NCI-H82 treated with DMSO at 0.1 percent for 48 hours (cell line): ENCODE measurements around the gene MZB1.
"Not testable (repeated sequence)": the region's sequence is repeated elsewhere in the genome, so short reads cannot be mapped to it uniquely, and the experiment has no call there.

ENCODE experiments used
- DNase-seq: peaks from one replicate; lab custom pipeline; 2025; ENCODE audit not compliant: unreplicated experiment; lab: John Stamatoyannopoulos, UW

MZB1 gene

DNA sequence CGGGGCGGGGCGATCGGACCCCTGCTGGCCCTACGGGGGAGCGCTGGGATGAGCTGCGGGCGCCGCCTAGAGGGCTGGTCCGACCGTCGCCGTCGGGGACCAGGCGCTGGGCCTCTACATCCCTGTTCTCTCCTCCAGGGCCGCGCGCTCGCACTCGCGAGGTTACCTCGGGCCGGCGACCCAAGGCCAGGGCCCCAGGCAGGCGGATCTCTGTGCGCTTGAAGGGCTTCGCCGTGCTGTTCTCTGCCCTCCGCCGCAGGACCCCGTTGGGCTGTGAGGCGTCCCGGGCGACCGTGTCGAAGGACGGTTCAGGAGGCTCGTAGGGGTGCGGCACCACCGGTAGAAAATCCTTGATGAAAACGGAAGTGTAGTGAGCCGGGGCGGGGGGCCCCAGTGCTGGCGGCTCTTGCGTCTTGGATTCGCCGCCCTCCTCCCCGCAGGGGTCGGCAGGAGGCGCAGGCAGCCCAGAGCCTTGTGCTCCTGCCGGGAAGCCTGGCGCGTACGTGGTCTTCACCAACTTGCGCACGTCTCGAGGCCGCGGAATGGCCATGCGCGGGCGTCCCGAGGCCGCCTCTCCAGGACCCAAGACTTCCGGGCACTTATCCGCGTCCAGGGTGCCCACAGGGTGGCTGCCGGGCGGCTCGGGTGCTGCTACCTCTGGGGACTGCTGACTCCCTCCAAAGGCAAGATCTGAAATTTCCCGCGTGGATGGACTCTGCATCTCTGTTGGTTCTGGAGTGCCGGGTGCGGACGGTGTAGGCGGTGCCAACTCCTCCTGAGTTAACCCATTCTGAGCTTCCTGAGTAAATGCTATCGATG lies 3.2 kb upstream of the MZB1 start:
- DNase-seq: no peak

DNA sequence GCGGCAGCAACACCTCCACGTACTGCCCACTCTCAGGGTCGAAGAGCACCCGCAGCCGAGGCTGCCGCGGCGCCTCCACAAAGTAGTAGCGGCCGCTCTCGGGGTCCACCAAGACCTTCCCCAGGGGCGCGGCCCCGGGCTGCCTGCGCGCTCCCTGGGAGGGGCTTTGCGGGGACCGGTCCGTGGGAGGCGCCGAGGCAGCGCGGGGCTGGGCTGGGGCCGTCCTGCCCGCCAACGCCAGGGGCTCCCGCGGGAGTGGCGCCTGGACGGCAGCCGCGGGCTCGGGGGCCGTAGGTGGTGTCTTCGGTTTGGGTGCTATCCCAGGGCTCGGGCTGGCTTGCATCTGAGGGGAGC lies 2.6 kb upstream of the MZB1 start:
- DNase-seq: no peak

DNA sequence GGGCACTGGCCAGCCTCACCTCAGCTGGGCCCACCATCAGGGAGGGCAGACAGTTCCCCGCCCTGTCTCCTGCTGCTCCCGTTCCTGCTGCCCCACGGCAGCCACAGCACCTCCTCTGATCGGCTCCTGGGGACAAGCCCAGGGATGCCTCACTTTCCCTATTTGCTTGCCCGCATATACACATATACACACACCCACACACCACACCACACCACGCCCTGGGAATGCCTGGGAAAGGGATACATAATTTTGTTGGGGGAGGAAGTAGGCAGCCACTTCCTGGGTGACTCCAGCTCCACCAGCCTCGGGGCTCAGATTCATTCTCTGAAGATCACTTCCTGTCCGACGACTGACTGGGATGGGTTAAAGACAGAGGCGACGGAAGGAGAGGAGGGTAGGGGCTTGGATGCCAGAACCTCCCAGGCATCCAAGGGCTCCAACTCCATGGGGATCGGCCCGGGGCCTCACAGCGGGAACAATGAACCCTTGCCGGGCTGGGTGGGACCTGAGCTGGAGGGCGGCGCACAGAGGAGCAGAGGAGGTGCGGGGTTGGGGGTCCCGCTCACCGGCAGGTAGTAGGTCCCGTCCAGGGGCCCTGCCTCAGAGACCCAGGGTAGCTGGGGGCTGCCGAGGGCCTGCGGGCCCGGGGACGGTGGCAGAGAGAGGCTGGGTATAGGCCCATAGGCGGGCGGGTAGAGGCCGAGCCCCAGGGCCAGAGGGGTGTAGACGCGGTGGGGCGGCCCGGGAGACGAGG lies 2.0 kb upstream of the MZB1 start:
- no peak for DNase-seq

DNA sequence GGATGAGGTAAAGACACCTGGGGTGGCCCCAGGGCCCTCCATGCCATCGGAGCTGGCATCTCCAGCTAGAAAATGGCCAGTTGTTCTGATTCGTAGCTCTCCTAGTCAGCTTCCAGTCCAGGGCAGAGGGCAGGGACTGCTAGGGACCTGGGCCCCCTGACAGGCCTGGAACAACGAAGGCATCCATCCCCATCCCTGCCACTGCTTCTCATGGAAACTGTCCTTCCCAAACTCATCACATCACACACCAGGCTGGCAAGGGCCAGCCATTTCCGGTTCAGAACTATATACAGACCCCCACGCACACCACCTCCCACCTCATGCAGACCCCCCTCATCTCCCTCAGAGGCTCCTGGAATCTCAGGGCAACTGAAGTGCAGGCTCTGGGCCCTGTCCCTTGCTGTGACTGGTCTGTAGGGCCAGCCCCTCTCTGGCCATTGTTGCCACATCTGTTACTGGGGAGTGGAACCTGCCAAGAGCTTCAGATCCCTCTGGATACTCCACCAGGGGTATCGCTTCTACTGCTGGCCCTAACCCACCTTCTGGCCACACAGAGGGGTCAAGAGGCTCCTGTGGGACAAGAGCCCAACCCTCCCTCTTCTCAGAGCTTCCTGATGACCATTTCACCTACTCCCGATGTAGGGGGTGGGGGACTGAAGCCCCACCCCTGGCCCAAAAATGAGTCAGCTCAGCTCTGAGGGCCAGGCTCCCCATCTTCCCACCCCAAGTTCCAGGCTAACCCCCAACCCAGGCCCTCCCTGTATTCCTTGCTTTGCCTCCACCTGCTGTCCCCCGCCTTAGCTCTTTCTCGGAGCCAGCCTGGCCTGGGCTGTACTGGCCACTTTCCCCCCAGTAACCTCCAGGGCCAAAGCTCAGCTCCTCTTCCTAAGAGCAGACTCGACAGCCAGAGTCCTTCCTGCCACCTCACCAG lies 1.2 kb upstream of the MZB1 start:
- DNase-seq: no peak

DNA sequence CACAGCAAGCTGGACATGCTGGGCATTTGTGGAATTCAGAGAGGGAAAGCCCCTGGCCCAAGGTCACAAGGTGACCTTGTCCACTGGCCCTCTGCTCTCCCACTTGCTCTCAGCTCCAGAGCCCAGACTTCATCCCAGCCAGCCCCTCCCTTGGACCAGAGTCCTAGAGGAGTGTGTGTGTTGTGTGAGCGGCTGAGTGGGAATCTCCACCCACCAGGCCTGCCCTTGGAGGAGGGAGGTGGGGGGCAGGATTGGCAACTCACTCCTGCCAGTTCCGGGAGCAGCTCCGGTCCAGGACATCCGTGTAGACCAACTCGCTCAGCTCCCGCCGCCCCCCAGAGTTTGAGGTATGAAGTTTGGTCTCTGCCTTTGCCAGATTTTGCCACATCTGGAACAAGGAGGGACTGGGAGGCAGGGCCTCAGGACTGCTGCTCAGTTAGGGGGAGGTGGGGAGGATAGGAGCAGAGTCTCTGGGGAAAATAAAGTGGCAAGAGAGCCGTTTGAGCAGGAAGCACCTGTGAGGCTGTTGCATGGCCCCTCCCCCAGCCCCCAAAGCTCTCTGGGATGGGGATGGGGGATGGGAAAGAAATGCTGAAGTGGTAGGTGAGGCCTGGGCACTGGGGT lies 1.4 kb downstream of the MZB1 start:
- no peak for DNase-seq

DNA sequence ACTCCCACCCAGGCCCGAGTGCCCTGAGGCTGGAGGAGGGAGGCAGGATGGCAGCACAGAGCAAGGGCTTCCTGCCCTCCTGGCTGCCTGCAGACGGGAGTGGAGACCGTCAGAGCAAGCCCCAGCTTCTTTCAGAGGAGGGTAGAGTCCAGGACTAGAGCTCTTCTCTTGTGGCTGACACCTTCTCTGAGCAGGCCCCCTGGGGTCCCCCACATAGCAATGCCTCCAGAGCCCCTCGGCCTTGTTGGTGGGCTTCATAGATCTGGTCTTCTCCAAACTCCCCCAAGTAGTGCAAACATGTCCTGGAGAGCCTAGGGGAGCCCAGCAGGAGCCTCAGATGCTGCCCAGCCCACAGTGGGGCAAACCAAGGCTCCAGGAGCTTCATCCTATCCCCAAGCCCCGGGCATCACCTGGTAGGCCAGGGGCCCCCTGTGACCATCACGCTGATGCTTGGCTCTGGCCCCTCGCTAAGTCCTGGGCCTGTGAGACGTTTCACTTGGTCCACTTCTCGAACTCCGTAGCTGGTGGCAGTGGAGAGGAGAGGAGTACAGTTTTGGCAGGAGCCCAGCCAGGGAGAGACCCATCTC lies 2.0 kb downstream of the MZB1 start:
- no peak for DNase-seq

DNA sequence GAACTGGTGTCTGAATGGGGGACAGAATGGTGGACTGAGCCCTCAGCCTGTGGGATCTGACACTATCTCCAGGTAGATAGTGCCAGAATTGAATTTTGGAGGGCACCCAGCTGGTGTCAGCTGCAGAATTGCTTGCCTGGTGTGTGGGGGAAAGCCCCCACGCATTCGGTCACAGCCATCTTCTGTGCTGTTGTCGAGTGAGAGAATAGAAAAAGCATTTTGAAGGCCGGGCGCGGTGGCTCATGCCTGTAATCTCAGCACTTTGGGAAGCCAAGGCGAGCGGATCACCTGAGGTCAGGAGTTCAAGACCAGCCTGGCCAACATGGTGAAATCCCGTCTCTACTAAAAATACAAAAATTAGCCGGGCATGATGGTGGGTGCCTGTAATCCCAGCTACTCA lies 2.8 kb downstream of the MZB1 start:
- DNase-seq: not testable (repeated sequence)

DNA sequence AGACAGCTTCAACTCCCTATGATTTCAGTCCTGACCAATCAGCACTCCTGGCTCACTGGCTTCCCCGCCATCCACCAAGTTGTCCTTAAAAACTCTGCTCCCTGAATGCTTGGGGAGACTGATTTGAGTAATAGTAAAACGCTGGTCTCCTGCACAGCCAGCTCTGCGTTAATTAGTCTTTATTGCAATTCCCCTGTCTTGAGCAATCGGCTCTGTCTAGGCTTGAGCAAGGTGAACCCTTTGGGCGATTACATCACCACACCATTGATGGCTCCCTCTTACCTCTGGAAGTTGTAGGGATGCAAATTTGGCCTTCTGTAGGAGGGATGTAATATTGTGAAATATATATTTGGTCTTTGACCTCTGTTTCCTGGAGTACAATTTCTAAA lies 3.7 kb downstream of the MZB1 start:
- DNase-seq: no peak

DNA sequence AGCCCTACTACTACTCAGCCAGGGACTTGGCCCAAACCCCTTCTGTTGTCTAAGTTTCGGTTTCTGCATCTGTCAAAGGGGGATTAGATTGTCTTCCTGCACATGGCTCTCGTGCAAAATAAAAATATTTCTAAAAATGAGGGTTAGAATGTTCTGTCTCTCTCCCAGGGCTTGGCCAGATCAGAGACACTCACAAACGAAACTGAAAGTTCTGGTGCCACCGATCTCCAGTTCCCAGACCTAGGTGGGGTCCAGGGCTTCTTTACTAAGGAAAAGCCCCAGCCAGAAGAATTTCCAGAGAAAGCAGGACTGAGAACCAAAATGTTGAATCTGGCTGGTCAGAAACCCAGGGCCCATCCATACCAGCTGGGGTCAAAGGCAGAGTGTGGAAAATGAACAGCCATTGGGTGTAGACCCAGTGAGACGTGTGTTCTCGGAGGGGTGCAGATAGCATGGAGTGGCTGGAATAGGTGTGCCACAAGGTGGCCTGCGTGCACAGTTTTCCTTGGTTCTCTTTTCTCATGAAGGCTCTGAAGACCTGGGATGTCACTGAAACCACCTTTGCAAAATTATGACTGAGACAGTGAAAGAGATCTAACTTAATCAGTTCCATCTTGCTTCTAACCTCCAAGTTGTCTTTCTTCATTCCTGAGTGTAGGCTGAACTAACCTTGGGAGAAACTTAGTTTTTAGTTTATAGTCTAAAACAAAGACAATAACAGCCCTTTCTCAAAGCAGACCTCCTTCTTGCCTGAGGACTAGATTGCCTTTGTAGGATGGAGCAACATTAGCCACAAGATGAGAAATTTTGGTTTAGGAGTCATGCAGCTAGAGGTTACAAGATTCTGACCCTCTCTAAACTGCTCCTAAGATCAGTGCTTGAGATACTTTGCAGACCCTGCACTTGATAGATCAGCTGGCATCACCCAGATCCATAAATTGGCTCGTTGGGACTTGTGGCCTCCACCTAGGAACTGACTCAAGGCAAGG lies 4.4 kb downstream of the MZB1 start:
- no peak for DNase-seq

DNA sequence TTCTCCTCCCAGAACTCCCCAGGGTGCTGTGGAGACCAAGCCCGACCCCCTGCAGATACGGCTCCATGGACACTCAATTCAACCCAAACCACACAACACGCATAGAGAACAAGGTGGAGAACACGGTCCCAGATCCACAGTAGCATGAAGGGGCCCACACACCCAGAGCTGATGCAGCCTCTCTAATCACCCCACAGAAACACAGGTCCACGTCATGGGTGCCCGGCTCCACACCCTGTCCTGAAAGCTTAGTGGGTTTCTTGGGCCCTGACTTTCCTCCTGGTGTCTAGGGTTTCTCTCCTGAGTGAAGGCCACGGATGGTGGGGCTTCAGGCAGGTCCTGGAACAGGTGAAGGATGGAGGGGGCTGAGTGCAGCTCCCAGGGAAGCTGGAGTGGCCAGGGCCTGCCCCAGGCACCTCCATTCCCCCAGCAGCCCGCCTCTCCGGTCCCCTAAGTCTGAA lies 5.1 kb downstream of the MZB1 start:
- no peak for DNase-seq

DNA sequence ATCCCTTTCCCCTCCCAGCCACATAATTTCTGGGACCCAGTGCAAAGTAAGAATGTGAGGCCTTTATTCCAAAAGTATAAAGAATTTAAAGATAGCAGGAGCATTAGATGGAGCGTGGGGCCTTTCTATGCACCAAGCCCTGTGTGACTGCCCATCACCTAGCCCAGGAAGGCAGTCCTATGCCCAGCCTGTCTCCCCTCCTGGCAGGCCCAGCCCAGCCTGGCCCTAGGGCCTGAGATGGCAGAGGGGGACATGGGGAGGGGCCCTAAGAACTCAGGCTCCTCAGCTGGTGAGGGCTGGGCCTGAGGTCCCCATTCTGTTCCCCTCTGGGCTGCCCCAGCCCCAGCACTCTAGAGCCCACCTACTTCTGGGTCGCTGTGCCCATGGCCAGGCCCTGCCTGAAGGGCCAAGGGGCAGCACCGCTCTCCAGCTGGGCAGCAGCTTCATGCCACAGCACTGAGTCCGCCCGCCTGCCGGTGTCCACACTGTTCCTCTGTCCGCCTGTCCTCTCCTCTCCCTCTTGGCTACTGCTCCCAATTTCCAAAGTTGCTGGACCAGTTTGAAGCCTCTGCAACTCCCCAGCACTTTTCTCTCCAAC lies 5.6 kb downstream of the MZB1 start:
- no peak for DNase-seq

DNA sequence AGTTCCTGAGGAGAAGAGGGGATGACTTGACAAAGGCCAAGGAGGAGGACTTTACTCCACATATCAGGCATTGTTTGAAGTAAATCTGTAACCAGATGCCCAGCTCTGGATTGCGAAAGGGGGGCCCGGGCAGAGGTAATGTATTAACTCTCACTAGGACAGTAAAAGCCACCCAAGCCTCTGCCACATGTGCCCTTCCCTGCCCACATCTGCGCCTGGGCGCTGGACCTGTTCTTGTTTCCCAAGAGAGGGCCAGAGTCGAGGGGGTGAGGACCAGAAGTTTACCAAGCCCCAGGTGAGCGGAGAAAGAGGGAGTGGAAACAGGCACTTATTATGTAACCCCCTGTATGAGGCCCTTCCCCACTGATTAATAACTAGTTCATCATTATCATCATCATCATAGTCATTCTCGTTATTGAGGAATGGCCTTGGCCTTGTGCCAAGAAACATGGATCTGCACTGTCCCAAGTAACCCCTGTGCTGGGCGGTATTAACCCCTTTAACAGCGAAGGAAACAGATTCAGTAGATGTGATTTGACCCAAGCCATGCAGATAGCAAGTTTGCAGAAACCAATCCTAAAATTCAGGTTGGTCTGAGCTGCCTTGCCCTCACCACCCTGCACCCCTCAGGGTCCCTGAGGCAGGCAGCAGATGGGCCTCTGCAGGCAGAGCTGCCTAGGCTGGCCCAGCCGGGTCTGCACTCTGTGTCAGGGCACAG lies 6.3 kb downstream of the MZB1 start, which contains the start of gene SLC23A1:
TSS of gene SLC23A1 (minus strand) at position 23 of the 718 bp plus-strand sequence. CDS start 44 bp downstream, outside the sequence.
- DNase-seq: no peak

DNA sequence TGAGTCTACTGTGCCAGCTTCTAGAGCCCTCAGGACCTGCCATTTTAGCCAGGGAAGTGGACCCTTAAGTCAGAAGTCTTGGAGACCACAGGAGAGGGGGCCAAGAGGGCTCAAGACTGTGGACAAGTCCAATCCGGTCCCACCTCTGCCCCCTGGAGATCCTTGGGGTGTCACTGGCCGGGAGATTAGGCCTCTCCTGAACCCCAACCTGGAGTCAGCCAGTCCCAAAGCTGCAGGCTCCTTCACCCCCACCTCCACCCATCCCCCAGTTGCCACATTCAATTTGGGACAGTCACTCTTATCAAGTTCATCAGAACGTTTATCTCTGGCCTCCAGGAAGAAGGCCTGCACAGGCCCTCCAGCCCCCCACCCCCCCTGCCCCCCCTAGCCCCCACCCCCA lies 6.9 kb downstream of the MZB1 start:
- DNase-seq: no peak

DNA sequence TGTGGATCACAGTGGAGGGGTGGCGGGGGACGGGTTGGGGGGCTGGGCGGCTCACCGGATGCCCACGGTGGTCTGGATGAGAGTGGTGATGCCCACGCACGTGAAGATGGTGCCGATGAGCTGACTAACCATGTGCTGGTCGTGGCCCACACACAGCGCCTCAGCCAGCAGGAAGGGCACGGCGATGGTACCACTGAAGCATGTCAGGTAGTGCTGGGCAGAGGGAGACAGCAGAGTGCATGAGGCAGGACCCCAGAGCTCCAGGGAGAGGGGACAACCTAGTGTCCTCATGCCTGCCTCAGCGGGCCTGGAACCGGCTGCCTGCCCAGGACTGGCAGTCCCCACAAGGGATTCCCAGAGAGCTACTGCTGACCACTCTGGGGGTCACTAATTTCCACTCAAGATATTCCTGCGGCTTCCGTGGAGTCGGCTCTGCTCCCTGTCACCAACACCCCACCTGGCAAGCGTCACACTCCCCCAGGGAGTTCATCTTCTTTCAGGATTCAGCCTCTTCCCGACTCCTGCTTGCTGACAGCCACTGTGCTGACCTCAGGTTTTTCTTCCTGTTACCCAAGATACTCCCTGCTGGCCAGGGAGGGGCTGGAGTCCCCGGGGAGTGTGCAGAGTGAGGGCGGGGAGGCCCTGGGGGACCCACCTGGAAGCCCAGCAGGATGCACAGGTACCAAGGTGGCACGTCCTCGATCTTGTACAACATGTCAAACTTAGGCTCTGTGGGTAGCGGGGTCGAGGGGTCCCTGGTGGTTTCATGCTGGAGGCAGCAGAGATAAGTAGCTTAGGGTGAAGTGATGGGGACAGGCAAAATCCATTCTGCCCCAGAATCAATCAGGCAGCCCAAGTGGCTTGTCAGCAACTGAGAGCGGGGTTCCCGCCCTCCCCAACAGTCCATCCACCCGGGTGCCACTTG lies 7.6 kb downstream of the MZB1 start:
- no peak for DNase-seq

DNA sequence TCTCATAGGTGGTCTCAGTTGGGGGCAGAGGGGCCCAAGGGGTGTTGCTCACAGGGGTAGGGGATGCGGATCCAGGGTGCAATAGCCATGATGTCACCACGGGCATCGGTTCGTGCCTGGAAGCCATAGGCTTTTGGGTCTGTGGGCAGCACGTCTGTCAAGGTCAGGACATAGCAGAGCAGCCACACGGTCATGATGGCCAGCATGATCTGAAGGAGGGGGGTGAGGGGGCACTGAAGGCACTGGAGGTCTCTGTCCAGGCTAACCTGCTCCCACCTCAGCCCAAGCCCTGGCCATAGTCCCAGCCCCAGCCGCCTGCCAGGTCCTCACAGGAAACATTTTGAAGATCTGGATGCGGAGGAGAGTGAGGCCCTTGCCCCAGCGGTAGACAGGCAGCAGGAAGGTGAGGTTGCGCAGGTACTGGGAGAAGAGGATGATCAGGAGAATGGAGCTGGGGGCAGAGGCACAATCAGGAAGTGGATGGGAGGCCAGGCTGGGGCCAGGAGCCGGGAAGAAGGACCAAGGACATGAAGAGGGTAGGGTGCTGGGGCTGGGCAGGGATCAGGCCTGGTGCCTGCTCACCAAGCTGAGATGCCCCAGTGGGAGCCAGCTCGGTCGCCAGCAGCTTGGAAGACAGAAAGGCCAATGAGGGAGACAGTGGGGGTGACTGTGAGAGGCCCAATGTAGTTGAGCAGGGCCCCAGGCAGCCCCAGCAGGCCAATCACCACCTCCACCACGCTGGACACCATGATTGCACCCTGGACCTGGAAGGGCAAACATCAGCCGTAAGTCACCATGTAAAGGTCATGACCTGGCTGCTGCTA lies 9.9 kb downstream of the MZB1 start:
- no peak for DNase-seq

DNA sequence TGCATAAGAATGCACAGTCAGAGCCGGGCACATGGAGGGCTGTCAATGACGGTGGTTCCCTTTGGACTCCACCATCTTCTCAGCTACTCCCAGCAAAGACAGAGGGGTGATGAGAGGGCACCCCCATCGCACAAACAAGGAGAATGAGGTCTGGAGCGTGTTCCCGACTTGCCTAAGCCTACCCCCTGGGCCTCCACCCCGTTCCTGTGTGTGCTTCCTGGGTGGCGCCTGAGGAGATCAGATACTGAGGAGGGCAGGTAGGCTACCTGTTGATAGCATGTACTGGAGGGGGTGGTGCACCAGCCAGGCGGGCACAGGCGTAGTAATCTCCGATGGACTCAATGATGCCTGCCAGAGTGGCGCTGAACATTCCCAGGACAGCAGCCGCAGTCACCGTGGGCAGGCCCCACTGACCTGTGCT lies 10.8 kb downstream of the MZB1 start:
- DNase-seq: no peak
